Measurements from ENCODE around the gene CADM1. TPM values are rescaled to one million over a fixed set of nuclear protein-coding genes. Genes with fewer than 3 reads are reported as not detected.
A peak's percentile ranks its signal among the peaks of the same experiment; 100 is the strongest.

The CADM1 gene
- total and polyA plus RNA-seq, 2 experiments from 2014 or later: 16.5 to 18.0 TPM

DNA sequence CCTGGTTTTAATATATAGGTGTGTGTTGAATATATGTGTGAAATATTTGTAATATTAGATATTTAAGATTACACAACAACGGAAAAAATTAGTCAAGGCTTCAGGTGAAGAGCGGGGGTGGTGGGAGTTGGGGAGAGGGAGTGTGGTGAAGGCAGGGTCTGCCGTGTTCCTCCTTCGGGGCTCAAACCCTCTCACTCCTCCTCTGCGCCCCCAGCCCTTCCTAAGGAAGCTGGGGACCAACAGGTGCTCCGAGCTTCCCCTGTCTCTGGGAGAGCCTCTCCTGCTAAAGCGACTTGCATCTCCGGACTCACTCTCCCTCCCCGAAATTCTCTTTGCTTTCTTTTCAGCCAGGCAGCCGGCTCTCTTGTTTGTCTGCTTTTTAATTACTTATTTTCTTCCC is 960 bp upstream of the CADM1 start (continued):
- TF ChIP-seq, protein P1, sequence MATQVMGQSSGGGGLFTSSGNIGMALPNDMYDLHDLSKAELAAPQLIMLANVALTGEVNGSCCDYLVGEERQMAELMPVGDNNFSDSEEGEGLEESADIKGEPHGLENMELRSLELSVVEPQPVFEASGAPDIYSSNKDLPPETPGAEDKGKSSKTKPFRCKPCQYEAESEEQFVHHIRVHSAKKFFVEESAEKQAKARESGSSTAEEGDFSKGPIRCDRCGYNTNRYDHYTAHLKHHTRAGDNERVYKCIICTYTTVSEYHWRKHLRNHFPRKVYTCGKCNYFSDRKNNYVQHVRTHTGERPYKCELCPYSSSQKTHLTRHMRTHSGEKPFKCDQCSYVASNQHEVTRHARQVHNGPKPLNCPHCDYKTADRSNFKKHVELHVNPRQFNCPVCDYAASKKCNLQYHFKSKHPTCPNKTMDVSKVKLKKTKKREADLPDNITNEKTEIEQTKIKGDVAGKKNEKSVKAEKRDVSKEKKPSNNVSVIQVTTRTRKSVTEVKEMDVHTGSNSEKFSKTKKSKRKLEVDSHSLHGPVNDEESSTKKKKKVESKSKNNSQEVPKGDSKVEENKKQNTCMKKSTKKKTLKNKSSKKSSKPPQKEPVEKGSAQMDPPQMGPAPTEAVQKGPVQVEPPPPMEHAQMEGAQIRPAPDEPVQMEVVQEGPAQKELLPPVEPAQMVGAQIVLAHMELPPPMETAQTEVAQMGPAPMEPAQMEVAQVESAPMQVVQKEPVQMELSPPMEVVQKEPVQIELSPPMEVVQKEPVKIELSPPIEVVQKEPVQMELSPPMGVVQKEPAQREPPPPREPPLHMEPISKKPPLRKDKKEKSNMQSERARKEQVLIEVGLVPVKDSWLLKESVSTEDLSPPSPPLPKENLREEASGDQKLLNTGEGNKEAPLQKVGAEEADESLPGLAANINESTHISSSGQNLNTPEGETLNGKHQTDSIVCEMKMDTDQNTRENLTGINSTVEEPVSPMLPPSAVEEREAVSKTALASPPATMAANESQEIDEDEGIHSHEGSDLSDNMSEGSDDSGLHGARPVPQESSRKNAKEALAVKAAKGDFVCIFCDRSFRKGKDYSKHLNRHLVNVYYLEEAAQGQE (IDR thresholded peaks at IDR 0.05; ENCODE audit: unreplicated experiment): no peak
- no peak for TF ChIP-seq ZNF331 (CRISPR knock-in tag; IDR thresholded peaks at IDR 0.05; ENCODE audit: low read depth)
- TF ChIP-seq, protein P2, sequence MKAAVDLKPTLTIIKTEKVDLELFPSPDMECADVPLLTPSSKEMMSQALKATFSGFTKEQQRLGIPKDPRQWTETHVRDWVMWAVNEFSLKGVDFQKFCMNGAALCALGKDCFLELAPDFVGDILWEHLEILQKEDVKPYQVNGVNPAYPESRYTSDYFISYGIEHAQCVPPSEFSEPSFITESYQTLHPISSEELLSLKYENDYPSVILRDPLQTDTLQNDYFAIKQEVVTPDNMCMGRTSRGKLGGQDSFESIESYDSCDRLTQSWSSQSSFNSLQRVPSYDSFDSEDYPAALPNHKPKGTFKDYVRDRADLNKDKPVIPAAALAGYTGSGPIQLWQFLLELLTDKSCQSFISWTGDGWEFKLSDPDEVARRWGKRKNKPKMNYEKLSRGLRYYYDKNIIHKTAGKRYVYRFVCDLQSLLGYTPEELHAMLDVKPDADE (IDR thresholded peaks at IDR 0.05): no peak
- TF ChIP-seq EZH2phosphoT487 (IDR thresholded peaks at IDR 0.05; ENCODE audit: unreplicated experiment): no peak

DNA sequence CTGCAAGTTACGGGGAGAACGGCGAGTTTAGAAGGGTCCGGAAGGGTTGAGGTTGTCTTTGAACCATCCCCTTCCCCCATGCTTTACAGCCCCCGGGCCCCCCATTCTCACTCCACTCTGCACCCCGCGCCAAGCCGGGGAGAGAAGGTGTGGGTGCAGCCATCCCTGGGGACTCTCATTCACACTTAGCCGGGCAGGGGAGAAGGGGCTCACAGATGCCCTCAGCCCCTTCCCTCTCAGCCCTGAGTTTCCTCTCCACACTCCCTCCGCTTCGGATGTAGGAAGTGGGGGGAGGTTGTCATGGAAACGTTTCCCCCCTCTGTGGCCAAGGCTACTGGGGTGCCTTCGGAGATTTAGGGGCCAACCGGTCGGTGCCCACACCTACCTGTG is 334 bp downstream of the CADM1 start:
- H3K9me2 ChIP-seq (ENCODE audit: insufficient read depth): no peaks in the 10 kb centered on the region
- Mint-ChIP-seq H3K27ac (no peak overlapping the region), H3K9me3 (no peaks in the 10 kb centered on the region), H3K27me3 (ENCODE audit: insufficient read depth, low read depth, poor library complexity) (peaks cover 18% of the 10 kb centered on the region), H3K4me1 (peaks cover 7% of the 10 kb centered on the region; the same call in 2 of the 3 replicates), H3K36me3 (ENCODE audit: low read depth) (no peaks in the 10 kb centered on the region), H3K4me3 (peak overlapping the region; percentile 83)
- H3K4me1 ChIP-seq (ENCODE audit: insufficient read depth): peaks cover 34% of the 10 kb centered on the region
- H3F3A ChIP-seq (replicated peaks; ENCODE audit: low read depth): peaks cover 2% of the 10 kb centered on the region; the same call in 1 of the 2 replicates
- peak overlapping the region; percentile 76; the same call in 1 of the 2 replicates for H2AFZ ChIP-seq
- peak overlapping the region; percentile 95 for H3K4me2 ChIP-seq
- no peaks in the 10 kb centered on the region for H3K36me3 ChIP-seq (ENCODE audit: insufficient read depth)
- DNase-seq (ENCODE audit: low spot score) (no peak), ATAC-seq (peak; percentile 14)
- peaks cover 20% of the 10 kb centered on the region; the same call in 1 of the 2 replicates for H4K20me1 ChIP-seq (replicated peaks; ENCODE audit: insufficient read depth)
- H3K27ac ChIP-seq (ENCODE audit: low read depth): no peak overlapping the region
- peaks cover 85% of the 10 kb centered on the region for H3K27me3 ChIP-seq (ENCODE audit: insufficient read depth)
- peaks cover 4% of the 10 kb centered on the region; the same call in 1 of the 2 replicates for H3K79me2 ChIP-seq (replicated peaks; ENCODE audit: insufficient read depth)
- H3K4me3 ChIP-seq: peak overlapping the region; percentile 74
- TF ChIP-seq ZNF114 (CRISPR knock-in tag; IDR thresholded peaks at IDR 0.05) (no peak), EZH2phosphoT487 (IDR thresholded peaks at IDR 0.05; ENCODE audit: unreplicated experiment) (no peak), JUNB (IDR thresholded peaks at IDR 0.05; ENCODE audit: unreplicated experiment) (no peak), CREB1 (CRISPR knock-in tag; IDR thresholded peaks at IDR 0.05; ENCODE audit: low read depth) (no peak), POLR2AphosphoS5 (IDR thresholded peaks at IDR 0.05; ENCODE audit: low read depth) (no peak), ZNF331 (CRISPR knock-in tag; IDR thresholded peaks at IDR 0.05; ENCODE audit: low read depth) (no peak), EZH2 (IDR thresholded peaks at IDR 0.05; ENCODE audit: low read depth, unreplicated experiment) (no peak)
- TF ChIP-seq, protein P2 (IDR thresholded peaks at IDR 0.05): no peak
- TF ChIP-seq, protein P3, sequence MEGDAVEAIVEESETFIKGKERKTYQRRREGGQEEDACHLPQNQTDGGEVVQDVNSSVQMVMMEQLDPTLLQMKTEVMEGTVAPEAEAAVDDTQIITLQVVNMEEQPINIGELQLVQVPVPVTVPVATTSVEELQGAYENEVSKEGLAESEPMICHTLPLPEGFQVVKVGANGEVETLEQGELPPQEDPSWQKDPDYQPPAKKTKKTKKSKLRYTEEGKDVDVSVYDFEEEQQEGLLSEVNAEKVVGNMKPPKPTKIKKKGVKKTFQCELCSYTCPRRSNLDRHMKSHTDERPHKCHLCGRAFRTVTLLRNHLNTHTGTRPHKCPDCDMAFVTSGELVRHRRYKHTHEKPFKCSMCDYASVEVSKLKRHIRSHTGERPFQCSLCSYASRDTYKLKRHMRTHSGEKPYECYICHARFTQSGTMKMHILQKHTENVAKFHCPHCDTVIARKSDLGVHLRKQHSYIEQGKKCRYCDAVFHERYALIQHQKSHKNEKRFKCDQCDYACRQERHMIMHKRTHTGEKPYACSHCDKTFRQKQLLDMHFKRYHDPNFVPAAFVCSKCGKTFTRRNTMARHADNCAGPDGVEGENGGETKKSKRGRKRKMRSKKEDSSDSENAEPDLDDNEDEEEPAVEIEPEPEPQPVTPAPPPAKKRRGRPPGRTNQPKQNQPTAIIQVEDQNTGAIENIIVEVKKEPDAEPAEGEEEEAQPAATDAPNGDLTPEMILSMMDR (conservative IDR thresholded peaks at IDR 0.05; ENCODE audit: low read depth in 2 of 2): no peak
- TF ChIP-seq, protein P4, sequence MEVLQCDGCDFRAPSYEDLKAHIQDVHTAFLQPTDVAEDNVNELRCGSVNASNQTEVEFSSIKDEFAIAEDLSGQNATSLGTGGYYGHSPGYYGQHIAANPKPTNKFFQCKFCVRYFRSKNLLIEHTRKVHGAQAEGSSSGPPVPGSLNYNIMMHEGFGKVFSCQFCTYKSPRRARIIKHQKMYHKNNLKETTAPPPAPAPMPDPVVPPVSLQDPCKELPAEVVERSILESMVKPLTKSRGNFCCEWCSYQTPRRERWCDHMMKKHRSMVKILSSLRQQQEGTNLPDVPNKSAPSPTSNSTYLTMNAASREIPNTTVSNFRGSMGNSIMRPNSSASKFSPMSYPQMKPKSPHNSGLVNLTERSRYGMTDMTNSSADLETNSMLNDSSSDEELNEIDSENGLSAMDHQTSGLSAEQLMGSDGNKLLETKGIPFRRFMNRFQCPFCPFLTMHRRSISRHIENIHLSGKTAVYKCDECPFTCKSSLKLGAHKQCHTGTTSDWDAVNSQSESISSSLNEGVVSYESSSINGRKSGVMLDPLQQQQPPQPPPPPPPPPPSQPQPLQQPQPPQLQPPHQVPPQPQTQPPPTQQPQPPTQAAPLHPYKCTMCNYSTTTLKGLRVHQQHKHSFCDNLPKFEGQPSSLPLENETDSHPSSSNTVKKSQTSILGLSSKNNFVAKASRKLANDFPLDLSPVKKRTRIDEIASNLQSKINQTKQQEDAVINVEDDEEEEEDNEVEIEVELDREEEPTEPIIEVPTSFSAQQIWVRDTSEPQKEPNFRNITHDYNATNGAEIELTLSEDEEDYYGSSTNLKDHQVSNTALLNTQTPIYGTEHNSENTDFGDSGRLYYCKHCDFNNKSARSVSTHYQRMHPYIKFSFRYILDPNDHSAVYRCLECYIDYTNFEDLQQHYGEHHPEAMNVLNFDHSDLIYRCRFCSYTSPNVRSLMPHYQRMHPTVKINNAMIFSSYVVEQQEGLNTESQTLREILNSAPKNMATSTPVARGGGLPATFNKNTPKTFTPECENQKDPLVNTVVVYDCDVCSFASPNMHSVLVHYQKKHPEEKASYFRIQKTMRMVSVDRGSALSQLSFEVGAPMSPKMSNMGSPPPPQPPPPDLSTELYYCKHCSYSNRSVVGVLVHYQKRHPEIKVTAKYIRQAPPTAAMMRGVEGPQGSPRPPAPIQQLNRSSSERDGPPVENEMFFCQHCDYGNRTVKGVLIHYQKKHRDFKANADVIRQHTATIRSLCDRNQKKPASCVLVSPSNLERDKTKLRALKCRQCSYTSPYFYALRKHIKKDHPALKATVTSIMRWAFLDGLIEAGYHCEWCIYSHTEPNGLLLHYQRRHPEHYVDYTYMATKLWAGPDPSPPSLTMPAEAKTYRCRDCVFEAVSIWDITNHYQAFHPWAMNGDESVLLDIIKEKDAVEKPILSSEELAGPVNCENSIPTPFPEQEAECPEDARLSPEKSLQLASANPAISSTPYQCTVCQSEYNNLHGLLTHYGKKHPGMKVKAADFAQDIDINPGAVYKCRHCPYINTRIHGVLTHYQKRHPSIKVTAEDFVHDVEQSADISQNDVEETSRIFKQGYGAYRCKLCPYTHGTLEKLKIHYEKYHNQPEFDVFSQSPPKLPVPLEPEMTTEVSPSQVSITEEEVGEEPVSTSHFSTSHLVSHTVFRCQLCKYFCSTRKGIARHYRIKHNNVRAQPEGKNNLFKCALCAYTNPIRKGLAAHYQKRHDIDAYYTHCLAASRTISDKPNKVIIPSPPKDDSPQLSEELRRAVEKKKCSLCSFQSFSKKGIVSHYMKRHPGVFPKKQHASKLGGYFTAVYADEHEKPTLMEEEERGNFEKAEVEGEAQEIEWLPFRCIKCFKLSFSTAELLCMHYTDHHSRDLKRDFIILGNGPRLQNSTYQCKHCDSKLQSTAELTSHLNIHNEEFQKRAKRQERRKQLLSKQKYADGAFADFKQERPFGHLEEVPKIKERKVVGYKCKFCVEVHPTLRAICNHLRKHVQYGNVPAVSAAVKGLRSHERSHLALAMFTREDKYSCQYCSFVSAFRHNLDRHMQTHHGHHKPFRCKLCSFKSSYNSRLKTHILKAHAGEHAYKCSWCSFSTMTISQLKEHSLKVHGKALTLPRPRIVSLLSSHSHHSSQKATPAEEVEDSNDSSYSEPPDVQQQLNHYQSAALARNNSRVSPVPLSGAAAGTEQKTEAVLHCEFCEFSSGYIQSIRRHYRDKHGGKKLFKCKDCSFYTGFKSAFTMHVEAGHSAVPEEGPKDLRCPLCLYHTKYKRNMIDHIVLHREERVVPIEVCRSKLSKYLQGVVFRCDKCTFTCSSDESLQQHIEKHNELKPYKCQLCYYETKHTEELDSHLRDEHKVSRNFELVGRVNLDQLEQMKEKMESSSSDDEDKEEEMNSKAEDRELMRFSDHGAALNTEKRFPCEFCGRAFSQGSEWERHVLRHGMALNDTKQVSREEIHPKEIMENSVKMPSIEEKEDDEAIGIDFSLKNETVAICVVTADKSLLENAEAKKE (CRISPR knock-in tag; IDR thresholded peaks at IDR 0.05): no peak
